Activated CD8-positive, alpha-beta T cell treated with anti-CD3 and anti-CD28 coated beads for 36 hours (primary cell): ENCODE results near the gene ARHGAP31. TPM values are rescaled to one million over a fixed set of nuclear protein-coding genes. Genes with fewer than 3 reads are reported as not detected.

Experiments used
- ATAC-seq: fragments of 200-7000 bp; cut with Tn5 transposase; one replicate; pipeline ENCODE4 v1.10.0; 2021; ENCODE audit warnings: mild to moderate bottlenecking, moderate library complexity
- CTCF ChIA-PET: fragments of 350-600 bp; sonication (Branson Sonifier 250); formaldehyde crosslinking; loops from one replicate; lab custom pipeline; 2021; ENCODE audit warnings: antibody characterized with exemption; lab: Charles Lee
- POLR2A ChIA-PET: fragments of 350-600 bp; sonication (Branson Sonifier 250); formaldehyde crosslinking; loops from one replicate; lab custom pipeline; 2021; ENCODE audit warnings: antibody characterized with exemption; lab: Charles Lee
- DNase-seq: peaks from one replicate; pipeline ENCODE4 v3.0.0-alpha.2; 2020
- H3K27ac Mint-ChIP-seq: one replicate; pipeline ENCODE4 v1.8.0; 2021; ENCODE audit warnings: mild to moderate bottlenecking, mixed read lengths
- H3K27me3 Mint-ChIP-seq: one replicate; pipeline ENCODE4 v1.8.0; 2021; ENCODE audit warnings: mixed read lengths
- H3K36me3 Mint-ChIP-seq: one replicate; pipeline ENCODE4 v1.8.0; 2021; ENCODE audit warnings: low read depth, mixed read lengths
- H3K4me1 Mint-ChIP-seq: one replicate; pipeline ENCODE4 v1.8.0; 2021; ENCODE audit warnings: low read depth, mixed read lengths
- H3K4me3 Mint-ChIP-seq: one replicate; pipeline ENCODE4 v1.8.0; 2021; ENCODE audit warnings: mild to moderate bottlenecking, moderate library complexity, mixed read lengths
- H3K9me3 Mint-ChIP-seq: one replicate; pipeline ENCODE4 v1.8.0; 2021; ENCODE audit warnings: mixed read lengths
- intact Hi-C: fragments of 100-400 bp; cut with micrococcal nuclease; formaldehyde crosslinking; loops from one replicate; pipeline ENCODE4 v1.10.0; 2022
- total RNA-seq, 2 experiments: library from RNA; stranded (reverse); gene quantifications; one replicate each; pipeline ENCODE4 v1.2.3, GENCODE V29; 2021
- TF ChIP-seq, protein P1 (sequence below): fragments of 200-600 bp; IDR thresholded peaks from one replicate; pipeline ENCODE4 v1.8.0; 2022; ENCODE audit warnings: antibody characterized with exemption, mild to moderate bottlenecking

ARHGAP31 gene
- total RNA-seq, 2 experiments from 2014 or later: 6.6 to 8.0 TPM

DNA sequence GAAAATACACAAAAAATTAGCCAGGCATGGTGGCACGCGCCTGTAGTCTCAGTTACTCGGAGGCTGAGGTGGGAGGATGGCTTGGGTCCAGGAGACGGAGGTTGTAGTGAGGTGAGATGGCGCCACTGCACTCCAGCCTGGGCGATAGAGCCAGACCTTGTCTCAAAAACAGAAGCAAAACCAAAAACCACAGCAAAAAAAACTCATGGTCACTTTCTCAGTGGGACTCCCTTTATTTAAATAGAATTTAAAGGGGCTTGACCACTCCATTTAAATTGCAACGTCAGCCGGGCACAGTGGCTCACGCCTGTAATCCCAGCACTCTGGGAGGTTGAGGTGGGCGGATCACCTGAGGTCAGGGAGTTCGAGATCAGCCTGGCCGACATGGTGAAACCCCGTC is 32.8 kb downstream of the ARHGAP31 start:
- ATAC-seq (no peak), DNase-seq (no peak)
- POLR2A ChIA-PET: no interaction called here
- intact Hi-C loops: no loop called here
- Mint-ChIP-seq H3K9me3 (no peaks in the 10 kb centered on the region), H3K4me3 (no peak overlapping the region), H3K36me3 (peaks cover 2% of the 10 kb centered on the region), H3K27ac (no peak overlapping the region), H3K4me1 (peaks cover 20% of the 10 kb centered on the region), H3K27me3 (no peaks in the 10 kb centered on the region)
- CTCF ChIA-PET: interaction anchor here (1.0 kb wide), 1 partner anchor 25 kb away, joined by 3 read pairs; no protein-coding TSS in a partner anchor
- TF ChIP-seq, protein P1, sequence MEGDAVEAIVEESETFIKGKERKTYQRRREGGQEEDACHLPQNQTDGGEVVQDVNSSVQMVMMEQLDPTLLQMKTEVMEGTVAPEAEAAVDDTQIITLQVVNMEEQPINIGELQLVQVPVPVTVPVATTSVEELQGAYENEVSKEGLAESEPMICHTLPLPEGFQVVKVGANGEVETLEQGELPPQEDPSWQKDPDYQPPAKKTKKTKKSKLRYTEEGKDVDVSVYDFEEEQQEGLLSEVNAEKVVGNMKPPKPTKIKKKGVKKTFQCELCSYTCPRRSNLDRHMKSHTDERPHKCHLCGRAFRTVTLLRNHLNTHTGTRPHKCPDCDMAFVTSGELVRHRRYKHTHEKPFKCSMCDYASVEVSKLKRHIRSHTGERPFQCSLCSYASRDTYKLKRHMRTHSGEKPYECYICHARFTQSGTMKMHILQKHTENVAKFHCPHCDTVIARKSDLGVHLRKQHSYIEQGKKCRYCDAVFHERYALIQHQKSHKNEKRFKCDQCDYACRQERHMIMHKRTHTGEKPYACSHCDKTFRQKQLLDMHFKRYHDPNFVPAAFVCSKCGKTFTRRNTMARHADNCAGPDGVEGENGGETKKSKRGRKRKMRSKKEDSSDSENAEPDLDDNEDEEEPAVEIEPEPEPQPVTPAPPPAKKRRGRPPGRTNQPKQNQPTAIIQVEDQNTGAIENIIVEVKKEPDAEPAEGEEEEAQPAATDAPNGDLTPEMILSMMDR: no peak

DNA sequence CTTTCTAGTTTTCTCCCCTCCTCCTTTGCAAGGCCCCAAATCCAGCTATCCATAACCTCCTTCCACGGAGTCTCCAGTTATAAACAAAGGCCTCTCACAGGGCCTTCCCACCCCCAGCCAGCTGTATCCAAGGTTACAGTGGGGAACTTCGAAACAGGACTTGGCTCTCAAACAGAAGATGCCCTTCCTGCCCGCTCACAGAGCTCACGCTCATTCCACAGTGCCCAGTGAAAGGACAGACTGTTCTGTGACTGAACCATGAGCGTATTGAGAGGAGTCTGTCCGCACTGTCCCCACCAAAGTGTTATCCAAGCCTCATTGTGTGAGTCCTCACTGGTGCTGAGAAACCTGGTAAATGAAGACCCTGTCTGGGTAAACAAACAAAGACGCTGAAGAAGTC is 35.4 kb downstream of the ARHGAP31 start:
- H3K36me3 Mint-ChIP-seq: peaks cover 2% of the 10 kb centered on the region
- ChIA-PET CTCF (interaction anchor here (0.8 to 2.4 kb wide), 3 partner anchors 9 to 88 kb away, joined by 3 to 8 read pairs (median 5); no protein-coding TSS in a partner anchor), POLR2A (no interaction called here)
- DNase-seq (no peak), ATAC-seq (no peak)
- H3K4me1 Mint-ChIP-seq: peaks cover 5% of the 10 kb centered on the region
- no peaks in the 10 kb centered on the region for H3K9me3 Mint-ChIP-seq
- H3K27ac Mint-ChIP-seq: no peak overlapping the region
- TF ChIP-seq, protein P1: no peak
- intact Hi-C loops: no loop called here
- H3K4me3 Mint-ChIP-seq: no peak overlapping the region
- H3K27me3 Mint-ChIP-seq: no peaks in the 10 kb centered on the region

DNA sequence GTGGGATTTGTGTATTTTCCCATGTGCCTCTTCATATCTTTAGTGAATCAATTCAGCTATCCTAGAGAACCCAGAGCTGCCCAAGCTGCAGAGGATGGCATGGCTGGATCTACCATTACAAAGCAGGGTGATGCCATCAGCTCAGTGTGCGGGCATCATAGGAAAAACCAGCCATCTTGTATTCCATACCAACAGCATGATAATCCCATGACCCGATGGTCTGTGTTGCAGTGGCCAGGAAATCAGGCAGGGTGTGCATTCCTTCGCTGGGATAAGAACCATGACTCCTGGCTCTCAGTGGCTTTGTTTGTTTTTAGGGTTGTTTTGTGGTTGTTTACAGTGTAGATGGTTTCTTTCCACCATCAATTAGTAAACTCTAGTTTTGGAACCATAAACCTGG is 36.0 kb downstream of the ARHGAP31 start:
- ChIA-PET POLR2A (interaction anchor here (0.9 kb wide), 1 partner anchor 26 kb away, joined by 3 read pairs; no protein-coding TSS in a partner anchor), CTCF (interaction anchor here (0.8 to 2.4 kb wide), 3 partner anchors 9 to 89 kb away, joined by 3 to 8 read pairs (median 5); no protein-coding TSS in a partner anchor)
- H3K36me3 Mint-ChIP-seq: peaks cover 2% of the 10 kb centered on the region
- TF ChIP-seq, protein P1: no peak
- DNase-seq: no peak
- no peak overlapping the region for H3K4me3 Mint-ChIP-seq
- H3K27ac Mint-ChIP-seq: no peak overlapping the region
- ATAC-seq: no peak
- no peaks in the 10 kb centered on the region for H3K27me3 Mint-ChIP-seq
- no peaks in the 10 kb centered on the region for H3K9me3 Mint-ChIP-seq
- peaks cover 2% of the 10 kb centered on the region for H3K4me1 Mint-ChIP-seq
- intact Hi-C loops: no loop called here

DNA sequence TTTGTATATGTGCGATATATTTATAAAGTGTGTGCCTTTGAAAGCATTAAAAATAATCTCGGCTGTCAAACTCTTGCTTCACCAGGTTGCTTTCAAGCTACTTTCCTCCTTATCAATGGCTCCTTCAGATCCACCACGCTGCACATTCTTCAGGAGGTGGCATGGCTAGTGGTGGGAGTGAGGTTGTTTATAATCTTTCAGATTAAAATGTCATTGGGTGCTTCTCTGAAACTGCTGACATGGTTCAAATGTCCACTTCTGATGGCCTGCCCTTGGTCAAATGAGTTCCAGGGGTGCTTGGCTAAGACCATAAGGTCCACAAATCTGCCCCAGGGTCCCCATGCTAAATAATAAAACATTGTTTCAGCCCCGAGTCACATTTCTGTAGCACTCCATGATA is 36.7 kb downstream of the ARHGAP31 start:
- Mint-ChIP-seq H3K9me3 (no peaks in the 10 kb centered on the region), H3K4me1 (peaks cover 2% of the 10 kb centered on the region), H3K4me3 (no peak overlapping the region), H3K36me3 (peaks cover 2% of the 10 kb centered on the region), H3K27ac (no peak overlapping the region), H3K27me3 (no peaks in the 10 kb centered on the region)
- DNase-seq (no peak), ATAC-seq (no peak)
- intact Hi-C loops: no loop called here
- CTCF ChIA-PET: interaction anchor here (1.6 to 2.4 kb wide), 2 partner anchors 22 to 89 kb away, joined by 5 to 8 read pairs; no protein-coding TSS in a partner anchor
- POLR2A ChIA-PET: interaction anchor here (0.9 kb wide), 1 partner anchor 27 kb away, joined by 3 read pairs; no protein-coding TSS in a partner anchor
- TF ChIP-seq, protein P1: no peak

DNA sequence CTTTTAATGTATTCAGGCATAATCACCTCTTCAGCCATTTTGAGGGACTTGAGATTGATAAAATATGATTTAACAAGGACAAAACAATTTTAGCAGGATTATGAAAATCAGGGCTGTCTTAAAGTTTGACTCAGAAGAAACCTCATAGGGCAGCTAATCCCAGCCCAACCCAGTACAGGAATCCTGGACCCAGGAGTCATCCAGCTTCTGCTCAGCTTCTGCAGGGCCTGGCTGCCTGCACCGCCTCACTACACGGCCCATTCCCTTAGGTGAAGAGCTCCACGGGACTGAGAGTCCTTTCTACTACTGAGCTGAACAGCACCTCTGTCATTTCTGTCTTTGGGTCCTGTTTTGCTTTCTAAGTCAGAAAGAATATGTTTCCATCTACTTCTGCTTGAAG is 37.5 kb downstream of the ARHGAP31 start:
- ChIA-PET POLR2A (no interaction called here), CTCF (interaction anchor here (1.1 kb wide), 1 partner anchor 90 kb away, joined by 3 read pairs; no protein-coding TSS in a partner anchor)
- Mint-ChIP-seq H3K9me3 (no peaks in the 10 kb centered on the region), H3K27ac (no peak overlapping the region), H3K27me3 (no peaks in the 10 kb centered on the region), H3K4me1 (peaks cover 2% of the 10 kb centered on the region), H3K4me3 (no peak overlapping the region), H3K36me3 (peaks cover 2% of the 10 kb centered on the region)
- intact Hi-C loops: no loop called here
- no peak for ATAC-seq
- DNase-seq: no peak
- TF ChIP-seq, protein P1: no peak
